CD4-positive, alpha-beta memory T cell (primary cell): Measurements from ENCODE around the gene ARAP2. TPM values are rescaled to one million over a fixed set of nuclear protein-coding genes. Genes with fewer than 3 reads are reported as not detected.

Source experiments
- CTCF ChIA-PET: fragments of 350-600 bp; sonication (Branson Sonifier 250); formaldehyde crosslinking; loops from one replicate; lab custom pipeline; 2021; ENCODE audit warnings: inconsistent platforms; ENCODE audit not compliant: partially characterized antibody; lab: Charles Lee
- POLR2A ChIA-PET: fragments of 350-600 bp; sonication (Branson Sonifier 250); formaldehyde crosslinking; loops from one replicate; lab custom pipeline; 2021; ENCODE audit not compliant: partially characterized antibody; lab: Charles Lee
- DNase-seq, 5 donors: peaks; one replicate each; pipeline versions ENCODE4 v3.0.0 to v3.0.0-alpha.2; 2020 to 2022; ENCODE audit warnings: mixed read lengths in 1 of 5
- H3K27ac ChIP-seq: one replicate; pipeline ENCODE4 v1.7.0; 2013; ENCODE audit warnings: low read depth, low read length
- H3K27me3 ChIP-seq: 2 replicates; pipeline ENCODE4 v1.7.0; 2013; ENCODE audit warnings: mild to moderate bottlenecking, low read length, moderate library complexity; ENCODE audit not compliant: insufficient read depth
- H3K36me3 ChIP-seq: 2 replicates; pipeline ENCODE4 v1.7.0; 2013; ENCODE audit warnings: mild to moderate bottlenecking, low read length, moderate library complexity; ENCODE audit not compliant: insufficient read depth
- H3K4me1 ChIP-seq: 2 replicates; pipeline ENCODE4 v1.7.0; 2013; ENCODE audit warnings: mild to moderate bottlenecking, low read length, moderate library complexity; ENCODE audit not compliant: insufficient read depth
- H3K4me3 ChIP-seq, 2 donors: one replicate each; pipeline ENCODE4 v1.7.0; 2013; ENCODE audit warnings: low read length in 2 of 2, mild to moderate bottlenecking in 1 of 2
- H3K9me3 ChIP-seq, 2 donors: one replicate each; pipeline ENCODE4 v1.7.0; 2013; ENCODE audit warnings: low read length in 2 of 2, control low read depth in 1 of 2; ENCODE audit not compliant: control insufficient read depth in 1 of 2
- H3K27ac Mint-ChIP-seq, 7 donors: one replicate each; pipeline ENCODE4 v1.8.0; 2020 to 2021; ENCODE audit warnings: mixed read lengths in 7 of 7, mild to moderate bottlenecking in 6 of 7, inconsistent platforms in 3 of 7, moderate library complexity in 3 of 7
- H3K27me3 Mint-ChIP-seq, 2 donors: one replicate each; pipeline ENCODE4 v1.8.0; 2020 to 2021; ENCODE audit warnings: mixed read lengths in 2 of 2
- H3K36me3 Mint-ChIP-seq, 2 donors: one replicate each; pipeline ENCODE4 v1.8.0; 2020 to 2021; ENCODE audit warnings: mixed read lengths in 2 of 2, inconsistent platforms in 1 of 2, mild to moderate bottlenecking in 1 of 2
- H3K4me1 Mint-ChIP-seq, 4 donors: one replicate each; pipeline ENCODE4 v1.8.0; 2020 to 2021; ENCODE audit warnings: mixed read lengths in 4 of 4, mild to moderate bottlenecking in 1 of 4
- H3K4me3 Mint-ChIP-seq, 8 donors: one replicate each; pipeline ENCODE4 v1.8.0; 2020 to 2021; ENCODE audit warnings: mixed read lengths in 8 of 8, mild to moderate bottlenecking in 7 of 8, moderate library complexity in 6 of 8, inconsistent platforms in 3 of 8
- H3K9me3 Mint-ChIP-seq, 8 donors: one replicate each; pipeline ENCODE4 v1.8.0; 2020 to 2021; ENCODE audit warnings: mixed read lengths in 8 of 8, mild to moderate bottlenecking in 5 of 8, inconsistent platforms in 3 of 8, moderate library complexity in 1 of 8
- intact Hi-C: fragments of 100-400 bp; cut with micrococcal nuclease; formaldehyde crosslinking; loops from one replicate; pipeline ENCODE4 v1.15.1; 2023
- polyA plus RNA-seq, 2 donors: library from polyadenylated mRNA; unstranded; fragments of 300-500 nt; fragmentation: Illumina TruSeq; gene quantifications; one replicate each; pipeline ENCODE4 v1.2.3, GENCODE V29; 2021
- total RNA-seq, 2 experiments: library from RNA; stranded (reverse); gene quantifications; one replicate each; pipeline ENCODE4 v1.2.3, GENCODE V29; 2021

The ARAP2 gene
- total and polyA plus RNA-seq, 4 experiments from 2014 or later = 19.7 to 97.4 (median 59.3) TPM

- peaks cover 5 to 35% (median 12%) of the 10 kb centered on the region in 4 donors for H3K4me1 Mint-ChIP-seq
- intact Hi-C loops = no loop called here
Observed at GRCh38 chr4:36165631-36166005, 78.7 kb downstream of the ARAP2 start.

GRCh38 chr4:36164900-36165630, 79.2 kb downstream of the ARAP2 start:
- intact Hi-C loops = no loop called here
- no peaks in the 10 kb centered on the region for H3K27me3 ChIP-seq
- H3K4me3 Mint-ChIP-seq = no peak overlapping the region
- H3K4me3 ChIP-seq = no peak overlapping the region
- POLR2A ChIA-PET = no interaction called here
- H3K27me3 Mint-ChIP-seq = no peaks in the 10 kb centered on the region
- no peak overlapping the region for H3K27ac ChIP-seq
- H3K36me3 Mint-ChIP-seq = peaks cover 58 to 63% of the 10 kb centered on the region in 2 donors
- H3K4me1 Mint-ChIP-seq = peaks cover 5 to 32% (median 10%) of the 10 kb centered on the region in 4 donors
- H3K4me1 ChIP-seq = no peaks in the 10 kb centered on the region
- peaks cover 9% of the 10 kb centered on the region for H3K36me3 ChIP-seq
- H3K27ac Mint-ChIP-seq = peak overlapping the region in 1 of 7 donors; percentile 19
- CTCF ChIA-PET = interaction anchor here (1.8 kb wide), 1 partner anchor 8 kb away, joined by 3 read pairs; no protein-coding TSS in a partner anchor
- DNase-seq = no peak
- no peaks in the 10 kb centered on the region for H3K9me3 Mint-ChIP-seq
- H3K9me3 ChIP-seq = no peaks in the 10 kb centered on the region

More at GRCh38 chr4:36165631-36166005, 78.7 kb downstream of the ARAP2 start:
- ChIA-PET CTCF (no interaction called here), POLR2A (interaction anchor here (0.6 kb wide), 1 partner anchor 79 kb away, joined by 4 read pairs; the partner anchor contains the start of gene ARAP2)
- H3K27ac Mint-ChIP-seq = no peak overlapping the region
- no peak overlapping the region for H3K4me3 Mint-ChIP-seq
- no peaks in the 10 kb centered on the region for H3K27me3 Mint-ChIP-seq
- H3K4me1 ChIP-seq = no peaks in the 10 kb centered on the region
- H3K27me3 ChIP-seq = no peaks in the 10 kb centered on the region
- H3K27ac ChIP-seq = no peak overlapping the region
- no peak for DNase-seq
- H3K36me3 ChIP-seq = peaks cover 9% of the 10 kb centered on the region
- H3K4me3 ChIP-seq = no peak overlapping the region
- peaks cover 59 to 63% of the 10 kb centered on the region in 2 donors for H3K36me3 Mint-ChIP-seq
- H3K9me3 Mint-ChIP-seq = no peaks in the 10 kb centered on the region
- H3K9me3 ChIP-seq = no peaks in the 10 kb centered on the region

GRCh38 chr4:36163198-36163597, 81.1 kb downstream of the ARAP2 start:
- H3K27ac ChIP-seq = no peak overlapping the region
- no peak for DNase-seq
- H3K4me3 Mint-ChIP-seq = no peak overlapping the region
- H3K4me1 Mint-ChIP-seq = peaks cover 3 to 22% (median 7%) of the 10 kb centered on the region in 4 donors
- no peaks in the 10 kb centered on the region for H3K4me1 ChIP-seq
- no peaks in the 10 kb centered on the region for H3K27me3 Mint-ChIP-seq
- peaks cover 24% of the 10 kb centered on the region for H3K36me3 ChIP-seq
- no peak overlapping the region for H3K4me3 ChIP-seq
- intact Hi-C loops = no loop called here
- no peaks in the 10 kb centered on the region for H3K9me3 ChIP-seq
- H3K27me3 ChIP-seq = no peaks in the 10 kb centered on the region
- no peaks in the 10 kb centered on the region for H3K9me3 Mint-ChIP-seq
- peak overlapping the region in 4 of 7 donors; percentile 8 to 83 (median 41) for H3K27ac Mint-ChIP-seq
- H3K36me3 Mint-ChIP-seq = peaks cover 64 to 73% of the 10 kb centered on the region in 2 donors
- ChIA-PET CTCF (no interaction called here), POLR2A (interaction anchor here (1.3 kb wide), 1 partner anchor 81 kb away, joined by 5 read pairs; the partner anchor contains the start of gene ARAP2)

- CTCF ChIA-PET = interaction anchor here (0.8 to 1.1 kb wide), 3 partner anchors 84 to 241 kb away, joined by 3 read pairs; partner anchors contain the start of gene ARAP2
- intact Hi-C loops = no loop called here
- Histone ChIP-seq H3K4me1 (no peaks in the 10 kb centered on the region), H3K36me3 (peaks cover 27% of the 10 kb centered on the region), H3K9me3 (no peaks in the 10 kb centered on the region), H3K27me3 (no peaks in the 10 kb centered on the region), H3K27ac (no peak overlapping the region), H3K4me3 (no peak overlapping the region)
- POLR2A ChIA-PET = no interaction called here
- DNase-seq = no peak
- H3K9me3 Mint-ChIP-seq = no peaks in the 10 kb centered on the region
- H3K4me3 Mint-ChIP-seq = no peak overlapping the region
- no peak overlapping the region for H3K27ac Mint-ChIP-seq
- peaks cover 60 to 75% of the 10 kb centered on the region in 2 donors for H3K36me3 Mint-ChIP-seq
- peaks cover 9 to 24% (median 10%) of the 10 kb centered on the region in 4 donors for H3K4me1 Mint-ChIP-seq
- no peaks in the 10 kb centered on the region for H3K27me3 Mint-ChIP-seq
Observed at GRCh38 chr4:36159208-36159607, 85.1 kb downstream of the ARAP2 start.

- peaks cover under 1% of the 10 kb centered on the region for H3K36me3 ChIP-seq
- POLR2A ChIA-PET = no interaction called here
- H3K4me1 ChIP-seq = no peaks in the 10 kb centered on the region
- H3K27me3 ChIP-seq = no peaks in the 10 kb centered on the region
- H3K4me3 Mint-ChIP-seq = no peak overlapping the region
- H3K4me1 Mint-ChIP-seq = peaks cover 4 to 15% (median 12%) of the 10 kb centered on the region in 4 donors
- H3K27ac Mint-ChIP-seq = no peak overlapping the region
- no peak overlapping the region for H3K4me3 ChIP-seq
- CTCF ChIA-PET = interaction anchor here (1.2 kb wide), 1 partner anchor 24 kb away, joined by 3 read pairs; no protein-coding TSS in a partner anchor
- H3K27me3 Mint-ChIP-seq = no peaks in the 10 kb centered on the region
- no peak for DNase-seq
- H3K27ac ChIP-seq = no peak overlapping the region
- H3K9me3 ChIP-seq = no peaks in the 10 kb centered on the region
- peaks cover 43 to 64% of the 10 kb centered on the region in 2 donors for H3K36me3 Mint-ChIP-seq
- H3K9me3 Mint-ChIP-seq = no peaks in the 10 kb centered on the region
- intact Hi-C loops = no loop called here
Observed at GRCh38 chr4:36152735-36153134, 91.6 kb downstream of the ARAP2 start.

GRCh38 chr4:36142504-36142903, 101.8 kb downstream of the ARAP2 start:
- Histone ChIP-seq H3K9me3 (no peaks in the 10 kb centered on the region), H3K27me3 (no peaks in the 10 kb centered on the region), H3K27ac (no peak overlapping the region), H3K36me3 (no peaks in the 10 kb centered on the region), H3K4me1 (peaks cover 6% of the 10 kb centered on the region), H3K4me3 (no peak overlapping the region)
- peak overlapping the region in 3 of 7 donors; percentile 1 to 43 (median 12) for H3K27ac Mint-ChIP-seq
- CTCF ChIA-PET = no interaction called here
- peaks cover 0 to 1% (median 0%) of the 10 kb centered on the region in 8 donors for H3K9me3 Mint-ChIP-seq
- no peak overlapping the region for H3K4me3 Mint-ChIP-seq
- peaks cover 7 to 22% (median 18%) of the 10 kb centered on the region in 4 donors for H3K4me1 Mint-ChIP-seq
- intact Hi-C loops = no loop called here
- POLR2A ChIA-PET = no interaction called here
- no peaks in the 10 kb centered on the region for H3K27me3 Mint-ChIP-seq
- DNase-seq = no peak
- peaks cover 46 to 53% of the 10 kb centered on the region in 2 donors for H3K36me3 Mint-ChIP-seq

- intact Hi-C loops = no loop called here
- DNase-seq = no peak
- H3K27ac ChIP-seq = no peak overlapping the region
- Mint-ChIP-seq H3K9me3 (peaks cover 0 to 1% (median 0%) of the 10 kb centered on the region in 8 donors), H3K27ac (no peak overlapping the region), H3K36me3 (peaks cover 36 to 49% of the 10 kb centered on the region in 2 donors), H3K27me3 (no peaks in the 10 kb centered on the region), H3K4me3 (no peak overlapping the region), H3K4me1 (peaks cover 10 to 25% (median 18%) of the 10 kb centered on the region in 4 donors)
- H3K4me3 ChIP-seq = no peak overlapping the region
- H3K36me3 ChIP-seq = no peaks in the 10 kb centered on the region
- H3K9me3 ChIP-seq = no peaks in the 10 kb centered on the region
- POLR2A ChIA-PET = no interaction called here
- CTCF ChIA-PET = interaction anchor here (1.1 kb wide), 1 partner anchor 8 kb away, joined by 3 read pairs; no protein-coding TSS in a partner anchor
- peaks cover 6% of the 10 kb centered on the region for H3K4me1 ChIP-seq
- no peaks in the 10 kb centered on the region for H3K27me3 ChIP-seq
Observed at GRCh38 chr4:36141186-36141585, 103.1 kb downstream of the ARAP2 start.
